Upper lobe of left lung (tissue), 4 donors: Measurements from ENCODE around the gene PSMD2.

Experiments
- CTCF ChIP-seq, 6 experiments: fragments of 450-650 bp in 4 of 6; fragments of 200-600 bp in 2 of 6; sonication (generic) in 2 of 6; IDR thresholded peaks; one replicate each; pipeline ENCODE4 v1.5.1; 2016 to 2019; ENCODE audit warnings: antibody characterized with exemption in 6 of 6
- EP300 ChIP-seq, 4 donors: sonication (generic); formaldehyde crosslinking; IDR thresholded peaks; one replicate each; pipeline ENCODE4 v1.5.1; 2017; ENCODE audit warnings: antibody characterized with exemption in 4 of 4, control low read depth in 2 of 4
- POLR2A ChIP-seq, 4 donors: fragments of 450-650 bp; IDR thresholded peaks; one replicate each; pipeline ENCODE4 v1.5.1; 2016 to 2017; ENCODE audit warnings: antibody characterized with exemption in 4 of 4, mild to moderate bottlenecking in 2 of 4
- POLR2AphosphoS5 ChIP-seq, 2 donors: sonication (generic); formaldehyde crosslinking; IDR thresholded peaks; one replicate each; pipeline ENCODE4 v1.5.1; 2017; ENCODE audit warnings: antibody characterized with exemption in 2 of 2

GRCh38 chr3:184333190-184333589 lies 34.1 kb downstream of the PSMD2 start:
- TF ChIP-seq CTCF (IDR thresholded peaks at IDR 0.05) (no peak), POLR2A (IDR thresholded peaks at IDR 0.05) (no peak), EP300 (IDR thresholded peaks at IDR 0.05) (no peak), POLR2AphosphoS5 (IDR thresholded peaks at IDR 0.05) (no peak)
